ENCODE data around the gene RTN4R. TPM values are rescaled to one million over a fixed set of nuclear protein-coding genes. Genes with fewer than 3 reads are reported as not detected.

Gene RTN4R
- total and polyA plus RNA-seq, 9 of the 15 experiments (the other 6 are each of a cell fraction or from before 2014, with no cell fraction given): 0.04 to 2.8 (median 1.4) TPM; not detected in 3

DNA sequence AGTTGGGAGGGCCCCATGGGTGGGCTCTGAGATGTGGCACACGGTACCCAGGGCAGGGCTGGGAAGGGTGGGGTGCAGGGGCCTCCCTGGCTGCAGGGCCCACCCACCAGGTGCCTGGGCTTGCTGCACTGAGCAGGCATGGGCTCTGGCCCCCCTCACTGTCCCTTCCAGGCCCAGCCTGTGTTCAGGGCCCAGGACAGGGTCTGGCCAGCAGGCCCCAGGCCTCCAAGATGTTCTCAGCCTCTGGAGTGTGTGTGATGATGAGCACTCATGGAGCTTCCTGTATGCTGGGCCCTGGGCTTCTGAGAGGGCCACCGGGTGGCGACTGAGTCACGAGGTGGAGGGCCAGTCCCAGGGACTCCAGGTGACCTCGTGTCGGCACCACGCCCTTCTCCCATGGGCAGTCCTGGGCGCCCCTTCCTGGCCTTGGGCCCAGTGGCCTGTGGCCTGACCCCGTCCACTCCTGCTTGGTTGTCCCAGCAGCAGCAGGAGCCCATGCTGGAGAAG lies 61.4 kb downstream of the RTN4R start (continued):
- TF ChIP-seq GATA2 (CRISPR knock-in tag; IDR thresholded peaks at IDR 0.05): no peak
- TF ChIP-seq KAT7 (CRISPR knock-in tag; IDR thresholded peaks at IDR 0.05; ENCODE audit: borderline replicate concordance): no peak
- TF ChIP-seq FOXP1 (CRISPR knock-in tag; IDR thresholded peaks at IDR 0.05): no peak
- 0 out of 2 replicates have a peak, but pooled peaks have one; percentile 4 for TF ChIP-seq HSF4 (CRISPR knock-in tag; IDR thresholded peaks at IDR 0.05; ENCODE audit: borderline replicate concordance)
- TF ChIP-seq PHF8 (IDR thresholded peaks at IDR 0.05; ENCODE audit: borderline replicate concordance, low read length): peak; percentile 44; the same call in 1 of the 2 replicates
- TF ChIP-seq, protein P1, sequence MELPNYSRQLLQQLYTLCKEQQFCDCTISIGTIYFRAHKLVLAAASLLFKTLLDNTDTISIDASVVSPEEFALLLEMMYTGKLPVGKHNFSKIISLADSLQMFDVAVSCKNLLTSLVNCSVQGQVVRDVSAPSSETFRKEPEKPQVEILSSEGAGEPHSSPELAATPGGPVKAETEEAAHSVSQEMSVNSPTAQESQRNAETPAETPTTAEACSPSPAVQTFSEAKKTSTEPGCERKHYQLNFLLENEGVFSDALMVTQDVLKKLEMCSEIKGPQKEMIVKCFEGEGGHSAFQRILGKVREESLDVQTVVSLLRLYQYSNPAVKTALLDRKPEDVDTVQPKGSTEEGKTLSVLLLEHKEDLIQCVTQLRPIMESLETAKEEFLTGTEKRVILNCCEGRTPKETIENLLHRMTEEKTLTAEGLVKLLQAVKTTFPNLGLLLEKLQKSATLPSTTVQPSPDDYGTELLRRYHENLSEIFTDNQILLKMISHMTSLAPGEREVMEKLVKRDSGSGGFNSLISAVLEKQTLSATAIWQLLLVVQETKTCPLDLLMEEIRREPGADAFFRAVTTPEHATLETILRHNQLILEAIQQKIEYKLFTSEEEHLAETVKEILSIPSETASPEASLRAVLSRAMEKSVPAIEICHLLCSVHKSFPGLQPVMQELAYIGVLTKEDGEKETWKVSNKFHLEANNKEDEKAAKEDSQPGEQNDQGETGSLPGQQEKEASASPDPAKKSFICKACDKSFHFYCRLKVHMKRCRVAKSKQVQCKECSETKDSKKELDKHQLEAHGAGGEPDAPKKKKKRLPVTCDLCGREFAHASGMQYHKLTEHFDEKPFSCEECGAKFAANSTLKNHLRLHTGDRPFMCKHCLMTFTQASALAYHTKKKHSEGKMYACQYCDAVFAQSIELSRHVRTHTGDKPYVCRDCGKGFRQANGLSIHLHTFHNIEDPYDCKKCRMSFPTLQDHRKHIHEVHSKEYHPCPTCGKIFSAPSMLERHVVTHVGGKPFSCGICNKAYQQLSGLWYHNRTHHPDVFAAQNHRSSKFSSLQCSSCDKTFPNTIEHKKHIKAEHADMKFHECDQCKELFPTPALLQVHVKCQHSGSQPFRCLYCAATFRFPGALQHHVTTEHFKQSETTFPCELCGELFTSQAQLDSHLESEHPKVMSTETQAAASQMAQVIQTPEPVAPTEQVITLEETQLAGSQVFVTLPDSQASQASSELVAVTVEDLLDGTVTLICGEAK (IDR thresholded peaks at IDR 0.05): no peak
- TF ChIP-seq, protein P1 (CRISPR knock-in tag; IDR thresholded peaks at IDR 0.05): peak; percentile 10; the same call in 1 of the 2 replicates
- TF ChIP-seq, protein P2, sequence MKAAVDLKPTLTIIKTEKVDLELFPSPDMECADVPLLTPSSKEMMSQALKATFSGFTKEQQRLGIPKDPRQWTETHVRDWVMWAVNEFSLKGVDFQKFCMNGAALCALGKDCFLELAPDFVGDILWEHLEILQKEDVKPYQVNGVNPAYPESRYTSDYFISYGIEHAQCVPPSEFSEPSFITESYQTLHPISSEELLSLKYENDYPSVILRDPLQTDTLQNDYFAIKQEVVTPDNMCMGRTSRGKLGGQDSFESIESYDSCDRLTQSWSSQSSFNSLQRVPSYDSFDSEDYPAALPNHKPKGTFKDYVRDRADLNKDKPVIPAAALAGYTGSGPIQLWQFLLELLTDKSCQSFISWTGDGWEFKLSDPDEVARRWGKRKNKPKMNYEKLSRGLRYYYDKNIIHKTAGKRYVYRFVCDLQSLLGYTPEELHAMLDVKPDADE (conservative IDR thresholded peaks at IDR 0.05; ENCODE audit: control insufficient read depth, low read depth, low read length): peak; percentile 83; the same call in 1 of the 2 replicates
- no peak; the same call in 1 of the 2 replicates for TF ChIP-seq MXI1 (IDR thresholded peaks at IDR 0.05; ENCODE audit: low read depth, low read length)
- TF ChIP-seq MED1 (CRISPR knock-in tag; IDR thresholded peaks at IDR 0.05; ENCODE audit: borderline replicate concordance): no peak
- TF ChIP-seq ZFP30 (CRISPR knock-in tag; IDR thresholded peaks at IDR 0.05; ENCODE audit: borderline replicate concordance): no peak
- TF ChIP-seq NUFIP1 (IDR thresholded peaks at IDR 0.05; ENCODE audit: partially characterized antibody): peak; percentile 13
- no peak for TF ChIP-seq ZKSCAN3 (CRISPR knock-in tag; IDR thresholded peaks at IDR 0.05)
- TF ChIP-seq PCBP2 (IDR thresholded peaks at IDR 0.05; ENCODE audit: low read depth, low read length, poor library complexity, severe bottlenecking): no peak
- TF ChIP-seq YBX1 (IDR thresholded peaks at IDR 0.05): no peak
- TF ChIP-seq, protein P3, sequence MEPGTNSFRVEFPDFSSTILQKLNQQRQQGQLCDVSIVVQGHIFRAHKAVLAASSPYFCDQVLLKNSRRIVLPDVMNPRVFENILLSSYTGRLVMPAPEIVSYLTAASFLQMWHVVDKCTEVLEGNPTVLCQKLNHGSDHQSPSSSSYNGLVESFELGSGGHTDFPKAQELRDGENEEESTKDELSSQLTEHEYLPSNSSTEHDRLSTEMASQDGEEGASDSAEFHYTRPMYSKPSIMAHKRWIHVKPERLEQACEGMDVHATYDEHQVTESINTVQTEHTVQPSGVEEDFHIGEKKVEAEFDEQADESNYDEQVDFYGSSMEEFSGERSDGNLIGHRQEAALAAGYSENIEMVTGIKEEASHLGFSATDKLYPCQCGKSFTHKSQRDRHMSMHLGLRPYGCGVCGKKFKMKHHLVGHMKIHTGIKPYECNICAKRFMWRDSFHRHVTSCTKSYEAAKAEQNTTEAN (CRISPR knock-in tag; IDR thresholded peaks at IDR 0.05): no peak

Measured in K562 (cell line).